ENCODE data around the gene KNDC1. TPM values are rescaled to one million over a fixed set of nuclear protein-coding genes. Genes with fewer than 3 reads are reported as not detected.
A peak's percentile ranks its signal among the peaks of the same experiment; 100 is the strongest.

The KNDC1 gene
- total and polyA plus RNA-seq, 2 donors (not counting 3 experiments of a cell fraction or from before 2014, with no cell fraction given): not detected

DNA sequence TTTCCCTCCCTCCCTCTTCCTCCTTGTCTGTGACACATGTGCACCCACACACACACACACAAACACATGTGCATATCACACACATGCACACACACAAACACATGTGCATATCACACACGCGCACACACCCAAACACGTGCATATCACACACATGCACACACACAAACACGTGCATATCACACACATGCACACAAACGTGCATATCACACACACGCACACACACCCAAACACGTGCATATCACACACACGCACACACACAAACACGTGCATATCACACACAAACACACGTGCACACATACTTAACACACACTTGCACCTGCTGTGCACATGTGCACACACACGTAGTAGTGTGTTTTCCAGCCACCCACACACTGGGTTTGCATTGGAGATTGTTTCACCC lies 29.4 kb upstream of the KNDC1 start:
- H4K20me1 ChIP-seq (replicated peaks; ENCODE audit: control insufficient read depth, extremely low read depth, insufficient read depth, low read length): no peaks in the 10 kb centered on the region
- H3K4me2 ChIP-seq (ENCODE audit: insufficient read depth, low read length): no peak overlapping the region
- intact Hi-C loops (cut with micrococcal nuclease): no loop called here
- no peaks in the 10 kb centered on the region for H3K9me1 ChIP-seq (replicated peaks; ENCODE audit: control insufficient read depth, extremely low read depth, insufficient read depth, low read length)
- H3K79me2 ChIP-seq (ENCODE audit: control insufficient read depth, insufficient read depth, low read length): no peaks in the 10 kb centered on the region
- H3K36me3 ChIP-seq (ENCODE audit: control insufficient read depth in 2 of 2, extremely low read depth in 1 of 2, insufficient read depth in 2 of 2, low read length in 2 of 2): no peaks in the 10 kb centered on the region
- H3K4me3 ChIP-seq (replicated peaks in 1 of 3; ENCODE audit: insufficient read depth in 1 of 3, low read depth in 1 of 3, low read length in 3 of 3): no peak overlapping the region
- ChIA-PET POLR2A (no interaction called here), CTCF (no interaction called here)
- no peaks in the 10 kb centered on the region for H3K27me3 ChIP-seq (ENCODE audit: control insufficient read depth in 2 of 2, insufficient read depth in 2 of 2, low read length in 2 of 2)
- no peak overlapping the region for H3K27ac ChIP-seq (ENCODE audit: insufficient read depth, low read depth, low read length)
- no peaks in the 10 kb centered on the region for H3K9me3 ChIP-seq (replicated peaks; ENCODE audit: control insufficient read depth, insufficient read depth, low read length)
- no TSS peak for BruUV-seq (replicated peaks)
- no peaks in the 10 kb centered on the region for H3K4me1 ChIP-seq (ENCODE audit: control insufficient read depth, extremely low read depth, insufficient read depth, low read length)
- dilution Hi-C loops (cut with MboI; ENCODE audit: extremely low pct_ligation_motif_present, low sequenced_read_pairs): no loop called here
- FAIRE-seq: no peak
- no peak overlapping the region for H2AFZ ChIP-seq (ENCODE audit: low read depth, low read length)
- no peak overlapping the region for H3K9ac ChIP-seq (replicated peaks; ENCODE audit: extremely low read depth, insufficient read depth, low read length)
- DNase-seq (ENCODE audit: low read depth, low spot score): no peak
- TF ChIP-seq, protein P1, sequence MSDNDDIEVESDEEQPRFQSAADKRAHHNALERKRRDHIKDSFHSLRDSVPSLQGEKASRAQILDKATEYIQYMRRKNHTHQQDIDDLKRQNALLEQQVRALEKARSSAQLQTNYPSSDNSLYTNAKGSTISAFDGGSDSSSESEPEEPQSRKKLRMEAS (IDR thresholded peaks at IDR 0.05; ENCODE audit: insufficient read depth, insufficient read length): peak; percentile 32
- TF ChIP-seq POLR2A (IDR thresholded peaks at IDR 0.05; ENCODE audit: low read depth, low read length): no peak

DNA sequence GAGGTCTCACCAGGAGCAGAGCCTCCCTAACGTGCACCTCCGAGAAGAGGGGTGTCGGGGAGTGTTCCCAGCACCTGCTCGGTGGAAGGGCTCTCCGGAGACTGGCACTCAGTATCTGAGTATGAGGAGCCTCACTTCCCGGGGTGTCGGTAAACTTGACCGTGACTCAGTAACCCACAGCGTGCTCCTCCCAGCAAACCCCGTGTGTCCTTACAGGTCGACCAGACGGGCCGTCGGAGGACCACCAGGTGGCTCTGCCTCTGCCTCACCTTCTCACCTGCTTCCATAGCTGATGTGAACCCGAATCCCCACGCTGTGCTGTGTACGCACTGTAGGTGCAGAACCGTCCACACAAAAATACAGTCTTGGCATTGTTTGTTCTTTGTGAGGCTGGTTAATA lies 29.0 kb upstream of the KNDC1 start:
- no peaks in the 10 kb centered on the region for H3K9me1 ChIP-seq (replicated peaks; ENCODE audit: control insufficient read depth, extremely low read depth, insufficient read depth, low read length)
- no peak for FAIRE-seq
- H3K4me3 ChIP-seq (replicated peaks in 1 of 3; ENCODE audit: insufficient read depth in 1 of 3, low read depth in 1 of 3, low read length in 3 of 3): no peak overlapping the region
- H2AFZ ChIP-seq (ENCODE audit: low read depth, low read length): no peak overlapping the region
- no peak overlapping the region for H3K4me2 ChIP-seq (ENCODE audit: insufficient read depth, low read length)
- no peak overlapping the region for H3K9ac ChIP-seq (replicated peaks; ENCODE audit: extremely low read depth, insufficient read depth, low read length)
- no peaks in the 10 kb centered on the region for H3K9me3 ChIP-seq (replicated peaks; ENCODE audit: control insufficient read depth, insufficient read depth, low read length)
- no TSS peak for BruUV-seq (replicated peaks)
- ChIA-PET CTCF (no interaction called here), POLR2A (no interaction called here)
- H3K27me3 ChIP-seq (ENCODE audit: control insufficient read depth in 2 of 2, insufficient read depth in 2 of 2, low read length in 2 of 2): no peaks in the 10 kb centered on the region
- no peaks in the 10 kb centered on the region for H4K20me1 ChIP-seq (replicated peaks; ENCODE audit: control insufficient read depth, extremely low read depth, insufficient read depth, low read length)
- H3K4me1 ChIP-seq (ENCODE audit: control insufficient read depth, extremely low read depth, insufficient read depth, low read length): no peaks in the 10 kb centered on the region
- no peak for DNase-seq (ENCODE audit: low read depth, low spot score)
- intact Hi-C loops (cut with micrococcal nuclease): no loop called here
- TF ChIP-seq POLR2A (IDR thresholded peaks at IDR 0.05; ENCODE audit: low read depth, low read length) (no peak), GATA2 (IDR thresholded peaks at IDR 0.05; ENCODE audit: insufficient read depth, insufficient read length, low read depth, low read length) (no peak), FOS (IDR thresholded peaks at IDR 0.05; ENCODE audit: borderline replicate concordance, insufficient read depth, low read length) (no peak), EZH2 (IDR thresholded peaks at IDR 0.05; ENCODE audit: borderline replicate concordance, low read depth, low read length, severe bottlenecking) (no peak)
- dilution Hi-C loops (cut with MboI; ENCODE audit: extremely low pct_ligation_motif_present, low sequenced_read_pairs): no loop called here
- H3K79me2 ChIP-seq (ENCODE audit: control insufficient read depth, insufficient read depth, low read length): no peaks in the 10 kb centered on the region
- no peak overlapping the region for H3K27ac ChIP-seq (ENCODE audit: insufficient read depth, low read depth, low read length)
- no peaks in the 10 kb centered on the region for H3K36me3 ChIP-seq (ENCODE audit: control insufficient read depth in 2 of 2, extremely low read depth in 1 of 2, insufficient read depth in 2 of 2, low read length in 2 of 2)
